Inferior parietal cortex (tissue), 1 donor: Measurements from ENCODE around the gene HES3.
A peak's percentile ranks its signal among the peaks of the same experiment; 100 is the strongest.

Experiments
- DNase-seq: peaks from one replicate; pipeline ENCODE4 v3.0.0-alpha.2; 2016; ENCODE audit errors: extremely low spot score

The HES3 gene

GRCh38 chr1:6245869-6246496 is 2.0 kb downstream of the HES3 start:
- no peak for DNase-seq

- peak; percentile 72 for DNase-seq
Observed at GRCh38 chr1:6246497-6247467, 2.8 kb downstream of the HES3 start.

- no peak for DNase-seq
Observed at GRCh38 chr1:6247651-6248050, 3.7 kb downstream of the HES3 start.

- DNase-seq: no peak
Observed at GRCh38 chr1:6248161-6248776, 4.3 kb downstream of the HES3 start.

- no peak for DNase-seq
Observed at GRCh38 chr1:6248932-6249738, 5.2 kb downstream of the HES3 start.

GRCh38 chr1:6249739-6250689 is 6.0 kb downstream of the HES3 start:
- DNase-seq: no peak

GRCh38 chr1:6251233-6251632 is 7.3 kb downstream of the HES3 start:
- DNase-seq: no peak

- DNase-seq: no peak
Observed at GRCh38 chr1:6251681-6252373, 7.8 kb downstream of the HES3 start.

GRCh38 chr1:6252374-6252710 is 8.4 kb downstream of the HES3 start:
- no peak for DNase-seq

GRCh38 chr1:6253380-6253779 is 9.4 kb downstream of the HES3 start:
- no peak for DNase-seq

- DNase-seq: no peak
Observed at GRCh38 chr1:6254691-6255090, 10.7 kb downstream of the HES3 start.

GRCh38 chr1:6256645-6257044 is 12.7 kb downstream of the HES3 start:
- no peak for DNase-seq

GRCh38 chr1:6257541-6258069 is 13.6 kb downstream of the HES3 start:
- DNase-seq: no peak

- DNase-seq: no peak
Observed at GRCh38 chr1:6258675-6259074, 14.7 kb downstream of the HES3 start.

GRCh38 chr1:6259491-6260362 is 15.7 kb downstream of the HES3 start:
- peak; percentile 30 for DNase-seq

GRCh38 chr1:6260433-6260934 is 16.5 kb downstream of the HES3 start:
- DNase-seq: no peak

- no peak for DNase-seq
Observed at GRCh38 chr1:6260961-6261614, 17.1 kb downstream of the HES3 start, which contains the start of gene GPR153. GPR153 (minus strand) TSS chr1:6261098; CDS start chr1:6254905, 6,193 bp downstream.

GRCh38 chr1:6261615-6261995 is 17.6 kb downstream of the HES3 start:
- no peak for DNase-seq
